ENCODE data around the gene TLCD1.
"Not testable (repeated sequence)": the region's sequence is repeated elsewhere in the genome, so short reads cannot be mapped to it uniquely, and the experiment has no call there.

Gene TLCD1

GRCh38 chr17:28746611-28747050 lies 20.6 kb upstream of the TLCD1 start:
- no peak for DNase-seq

DNA sequence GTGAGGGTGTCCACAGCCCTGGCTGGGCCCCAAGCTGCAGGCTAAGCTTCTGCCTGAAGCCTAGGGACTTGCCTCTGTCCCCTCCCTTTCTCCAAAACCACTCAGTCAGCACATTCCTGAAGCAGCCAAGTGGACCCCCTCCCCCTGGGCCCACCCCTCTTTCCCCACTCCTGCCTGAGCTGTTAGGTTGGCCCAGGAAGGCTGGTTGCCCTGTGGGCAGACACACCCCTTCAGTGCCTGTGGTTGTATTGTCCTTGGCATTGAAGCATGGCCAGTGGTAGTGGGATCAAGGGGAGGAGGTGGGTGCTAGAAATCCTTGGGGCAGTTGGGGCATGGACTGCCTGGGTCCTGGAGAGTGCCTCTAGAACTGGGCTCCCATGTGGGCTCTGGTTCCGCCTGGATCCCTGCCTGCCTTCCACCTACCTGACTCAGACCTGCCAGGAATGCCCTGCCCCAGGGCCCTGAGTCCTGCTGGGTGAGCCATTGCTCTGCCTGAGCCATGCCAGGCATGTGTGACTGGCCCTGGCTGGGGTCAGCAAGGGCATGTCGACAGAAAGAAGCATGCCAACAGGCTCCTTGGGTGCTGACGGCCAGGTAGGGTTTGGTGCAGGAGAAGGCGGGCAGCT lies 19.9 kb upstream of the TLCD1 start:
- no peak for DNase-seq

DNA sequence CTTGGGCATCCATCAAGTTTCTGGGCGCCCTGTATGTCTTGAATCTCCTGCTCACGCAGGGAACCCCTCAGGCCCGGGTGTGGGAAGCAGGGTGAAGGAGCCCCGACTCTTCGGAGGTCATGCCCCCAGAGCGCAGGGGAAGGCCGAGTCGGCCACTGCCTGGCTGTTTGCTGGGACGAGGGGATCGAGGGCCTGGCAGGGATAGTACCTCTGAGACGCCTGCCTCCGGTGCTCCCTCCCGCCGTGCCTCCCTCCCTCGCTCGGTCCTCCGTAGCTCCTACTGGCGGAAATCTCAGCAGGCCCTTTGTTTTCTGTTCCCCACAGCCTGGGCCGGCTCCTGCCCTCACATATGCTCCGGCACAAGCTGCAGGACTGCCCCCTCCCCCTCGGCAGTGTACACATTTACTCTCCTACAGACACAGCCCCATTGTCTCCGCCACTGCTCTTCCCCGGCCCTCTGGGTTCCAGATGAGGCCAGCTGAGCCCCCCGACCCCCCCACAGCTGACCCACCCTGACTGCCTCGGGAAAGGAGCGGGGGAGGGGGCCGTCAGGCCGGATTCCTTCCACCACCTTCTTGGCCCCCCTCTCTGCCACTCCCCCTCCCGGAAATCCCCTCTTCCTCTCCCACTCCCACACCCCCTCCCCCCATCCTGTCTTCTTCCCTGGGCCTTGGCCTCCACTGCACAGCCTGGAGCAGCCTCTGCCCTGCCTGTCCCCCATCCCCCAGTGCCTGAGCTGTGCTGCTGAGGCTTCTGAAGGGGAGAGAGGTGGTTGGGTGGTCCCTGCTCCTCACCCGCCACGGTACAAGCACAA lies 19.1 kb upstream of the TLCD1 start:
- DNase-seq: peak; percentile 24 to 51

GRCh38 chr17:28744104-28744971 lies 18.3 kb upstream of the TLCD1 start:
- DNase-seq: peak; percentile 66 to 81

GRCh38 chr17:28743243-28744103 lies 17.4 kb upstream of the TLCD1 start, which contains the start of gene TRAF4:
TSS of gene TRAF4 (plus strand) at chr17:28744011. CDS start at chr17:28744113, 102 bp downstream.
- peak; percentile 77 to 82 for DNase-seq

DNA sequence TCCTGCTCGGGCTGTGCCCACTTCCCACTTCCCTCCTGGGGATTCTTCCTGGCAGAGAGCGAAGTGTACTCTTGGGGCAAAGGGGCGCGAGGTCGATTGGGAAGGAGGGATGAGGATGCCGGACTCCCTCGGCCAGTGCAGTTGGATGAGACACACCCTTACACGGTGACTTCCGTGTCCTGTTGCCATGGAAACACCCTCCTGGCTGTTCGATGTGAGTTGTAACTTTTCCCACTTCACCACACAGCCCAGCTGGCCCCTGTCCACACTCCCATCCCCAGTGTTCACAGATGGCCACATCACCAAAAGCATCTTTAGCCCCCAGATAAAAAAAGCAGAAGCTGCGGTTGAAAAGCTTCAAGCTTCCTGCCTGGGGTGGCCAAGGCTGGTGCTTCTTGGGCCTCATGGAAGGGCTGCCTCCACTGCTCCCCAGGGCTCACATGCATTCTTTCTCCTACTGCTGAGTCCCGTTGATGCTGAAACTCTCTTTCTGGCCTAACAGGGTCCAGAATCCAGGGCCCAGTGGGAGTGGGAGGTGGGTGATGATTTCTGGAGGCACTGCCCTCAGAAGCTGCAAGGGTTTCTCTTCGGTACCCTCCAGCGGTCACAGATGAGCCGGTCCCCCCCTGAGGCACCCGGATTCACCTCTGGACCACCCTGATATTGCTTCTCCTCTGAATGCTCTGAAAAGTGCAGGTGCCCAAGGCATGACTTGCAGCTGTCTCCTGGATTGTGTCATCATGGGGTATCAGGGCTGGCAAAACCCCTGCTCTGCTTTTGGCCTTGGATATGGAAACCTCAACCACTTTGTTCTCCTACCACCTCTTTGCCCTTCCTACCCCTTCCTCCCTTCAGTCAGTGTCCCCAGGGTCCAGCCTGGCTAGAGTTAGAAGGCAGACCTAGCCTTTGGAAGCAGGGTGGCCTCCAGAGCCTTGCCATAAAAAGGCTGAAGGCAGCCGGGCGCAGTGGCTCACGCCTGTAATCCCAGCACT lies 15.6 kb upstream of the TLCD1 start:
- DNase-seq: peak in 1 of 2 donors; percentile 46

- no peak for DNase-seq
Observed at GRCh38 chr17:28740406-28741357, 14.6 kb upstream of the TLCD1 start.

- peak; percentile 65 to 82 for DNase-seq
Observed at GRCh38 chr17:28738680-28739384, 12.8 kb upstream of the TLCD1 start.

DNA sequence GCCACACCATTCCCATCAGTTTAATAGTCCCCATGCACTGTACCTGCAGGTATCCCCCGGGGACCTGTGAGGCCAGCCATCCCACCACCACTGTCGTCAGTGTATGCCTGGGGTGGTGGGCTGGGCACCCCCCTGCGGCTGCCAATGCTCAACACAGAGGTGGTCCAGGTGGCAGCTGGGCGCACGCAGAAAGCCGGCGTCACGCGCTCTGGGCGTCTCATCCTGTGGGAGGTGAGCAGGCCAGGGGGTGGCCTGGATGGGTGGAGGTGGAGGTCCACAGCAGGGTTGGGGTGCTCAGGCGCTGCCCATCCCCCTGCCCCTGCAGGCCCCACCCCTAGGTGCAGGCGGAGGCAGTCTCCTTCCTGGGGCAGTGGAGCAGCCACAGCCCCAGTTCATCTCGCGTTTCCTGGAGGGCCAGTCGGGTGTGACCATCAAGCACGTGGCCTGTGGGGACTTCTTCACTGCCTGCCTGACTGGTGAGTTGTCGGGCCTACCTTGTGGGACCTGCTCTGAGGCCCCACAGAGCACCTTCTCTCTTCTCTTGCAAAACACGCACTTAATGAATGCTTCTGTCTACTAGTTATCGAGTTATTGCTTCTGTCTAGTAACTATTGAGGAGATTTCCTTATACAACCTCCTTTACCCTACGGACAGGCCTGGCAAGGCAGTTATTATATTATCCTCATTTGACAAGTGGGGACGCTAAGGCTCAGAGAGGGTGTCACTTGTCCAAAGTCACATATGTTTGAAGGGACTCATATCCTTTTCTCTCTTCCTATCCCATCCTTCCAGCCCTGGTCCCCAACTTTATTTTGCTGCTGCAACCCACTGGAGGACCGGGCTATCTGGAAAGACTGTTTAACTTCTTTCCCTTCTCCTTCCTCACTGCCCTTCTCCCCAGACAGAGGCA lies 12.0 kb upstream of the TLCD1 start:
- DNase-seq: peak in 1 of 2 donors; percentile 77

DNA sequence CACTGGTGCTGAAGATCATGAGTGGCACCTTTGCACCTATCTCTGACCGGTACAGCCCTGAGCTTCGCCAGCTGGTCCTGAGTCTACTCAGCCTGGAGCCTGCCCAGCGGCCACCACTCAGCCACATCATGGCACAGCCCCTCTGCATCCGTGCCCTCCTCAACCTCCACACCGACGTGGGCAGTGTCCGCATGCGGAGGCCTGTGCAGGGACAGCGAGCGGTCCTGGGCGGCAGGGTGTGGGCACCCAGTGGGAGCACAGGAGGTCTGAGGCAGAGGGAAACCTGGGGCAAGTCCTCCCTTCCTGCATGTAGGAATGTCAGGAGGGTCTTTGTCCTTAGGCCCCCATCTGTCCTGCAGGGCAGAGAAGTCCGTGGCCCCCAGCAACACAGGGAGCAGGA lies 11.3 kb upstream of the TLCD1 start:
- DNase-seq: no peak

DNA sequence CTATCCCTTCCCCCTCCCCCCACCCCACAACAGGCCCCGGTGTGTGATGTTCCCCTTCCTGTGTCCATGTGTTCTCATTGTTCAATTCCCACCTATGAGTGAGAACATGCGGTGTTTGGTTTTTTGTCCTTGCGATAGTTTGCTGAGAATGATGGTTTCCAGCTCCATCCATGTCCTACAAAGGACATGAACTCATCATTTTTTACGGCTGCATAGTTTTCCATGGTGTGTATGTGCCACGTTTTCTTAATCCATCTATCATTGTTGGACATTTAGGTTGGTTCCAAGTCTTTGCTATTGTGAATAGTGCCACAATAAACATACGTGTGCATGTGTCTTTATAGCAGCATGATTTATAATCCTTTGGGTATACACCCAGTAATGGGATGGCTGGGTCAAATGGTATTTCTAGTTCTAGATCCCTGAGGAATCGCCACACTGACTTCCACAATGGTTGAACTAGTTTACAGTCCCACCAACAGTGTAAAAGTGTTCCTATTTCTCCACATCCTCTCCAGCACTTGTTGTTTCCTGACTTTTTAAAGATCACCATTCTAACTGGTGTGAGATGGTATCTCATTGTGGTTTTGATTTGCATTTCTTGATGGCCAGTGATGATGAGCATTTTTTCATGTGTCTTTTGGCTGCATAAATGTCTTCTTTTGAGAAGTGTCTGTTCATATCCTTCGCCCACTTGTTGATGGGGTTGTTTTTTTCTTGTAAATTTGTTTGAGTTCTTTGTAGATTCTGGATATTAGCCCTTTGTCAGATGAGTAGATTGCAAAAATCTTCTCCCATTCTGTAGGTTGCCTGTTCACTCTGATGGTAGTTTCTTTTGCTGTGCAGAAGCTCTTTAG lies 10.1 kb upstream of the TLCD1 start:
- DNase-seq: not testable (repeated sequence)

DNA sequence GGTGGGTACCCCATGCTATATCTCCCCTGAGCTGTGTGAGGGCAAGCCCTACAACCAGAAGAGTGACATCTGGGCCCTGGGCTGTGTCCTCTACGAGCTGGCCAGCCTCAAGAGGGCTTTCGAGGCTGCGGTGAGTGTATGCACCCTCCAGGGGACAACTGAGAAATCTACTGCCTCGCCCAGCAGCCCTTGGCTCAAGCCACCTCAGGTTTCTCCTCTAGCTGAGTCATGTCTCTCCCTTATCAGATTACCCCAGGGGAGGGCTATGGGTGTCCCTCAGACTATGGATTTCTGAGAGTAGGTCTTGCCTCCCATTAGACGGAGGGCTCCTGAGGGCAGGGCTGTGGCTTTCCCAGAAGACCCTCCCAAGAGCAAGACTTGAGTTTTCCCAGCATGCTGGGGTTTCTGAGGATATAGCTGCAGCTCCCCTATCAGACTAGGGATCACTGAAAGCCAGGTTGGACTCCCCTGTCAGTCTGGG lies 9.2 kb upstream of the TLCD1 start:
- no peak for DNase-seq

DNA sequence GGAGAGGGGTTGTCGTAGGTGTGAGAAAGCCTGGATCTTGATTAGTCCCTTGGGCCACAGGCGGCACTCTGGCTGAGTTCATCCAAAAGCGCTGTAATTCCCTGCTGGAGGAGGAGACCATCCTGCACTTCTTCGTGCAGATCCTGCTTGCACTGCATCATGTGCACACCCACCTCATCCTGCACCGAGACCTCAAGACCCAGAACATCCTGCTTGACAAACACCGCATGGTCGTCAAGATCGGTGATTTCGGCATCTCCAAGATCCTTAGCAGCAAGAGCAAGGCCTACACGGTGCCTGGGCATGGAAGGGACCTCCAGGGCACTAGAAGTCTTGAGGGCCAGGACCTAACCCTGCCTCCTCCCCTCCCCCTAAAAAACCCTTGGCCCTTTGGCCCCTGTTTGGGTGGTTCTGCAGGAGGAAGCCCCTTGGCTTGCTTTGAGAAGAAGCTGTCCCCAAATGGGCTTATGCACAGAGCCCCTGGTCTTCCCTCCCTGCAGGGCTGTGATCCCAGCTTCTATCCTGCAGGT lies 8.7 kb upstream of the TLCD1 start:
- no peak for DNase-seq

- DNase-seq: no peak
Observed at GRCh38 chr17:28733346-28733745, 7.3 kb upstream of the TLCD1 start.

DNA sequence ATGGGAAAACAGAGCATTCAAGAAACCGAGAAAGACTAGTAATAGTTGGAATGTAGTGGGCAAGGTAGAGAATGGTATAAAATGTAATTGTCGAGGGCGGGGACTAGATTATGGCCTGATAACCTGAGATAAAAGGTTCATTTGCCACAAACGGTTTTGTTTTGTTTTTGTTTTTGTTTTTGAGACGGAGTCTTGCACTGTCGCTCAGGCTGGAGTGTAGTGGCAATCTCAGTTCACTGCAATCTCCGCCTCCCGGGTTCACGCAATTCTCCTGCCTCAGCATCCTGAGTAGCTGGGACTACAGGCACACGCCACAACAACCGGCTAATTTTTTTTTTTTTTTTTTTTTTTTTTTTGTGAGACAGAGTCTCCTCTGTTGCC lies 3.9 kb upstream of the TLCD1 start:
- no peak for DNase-seq

DNA sequence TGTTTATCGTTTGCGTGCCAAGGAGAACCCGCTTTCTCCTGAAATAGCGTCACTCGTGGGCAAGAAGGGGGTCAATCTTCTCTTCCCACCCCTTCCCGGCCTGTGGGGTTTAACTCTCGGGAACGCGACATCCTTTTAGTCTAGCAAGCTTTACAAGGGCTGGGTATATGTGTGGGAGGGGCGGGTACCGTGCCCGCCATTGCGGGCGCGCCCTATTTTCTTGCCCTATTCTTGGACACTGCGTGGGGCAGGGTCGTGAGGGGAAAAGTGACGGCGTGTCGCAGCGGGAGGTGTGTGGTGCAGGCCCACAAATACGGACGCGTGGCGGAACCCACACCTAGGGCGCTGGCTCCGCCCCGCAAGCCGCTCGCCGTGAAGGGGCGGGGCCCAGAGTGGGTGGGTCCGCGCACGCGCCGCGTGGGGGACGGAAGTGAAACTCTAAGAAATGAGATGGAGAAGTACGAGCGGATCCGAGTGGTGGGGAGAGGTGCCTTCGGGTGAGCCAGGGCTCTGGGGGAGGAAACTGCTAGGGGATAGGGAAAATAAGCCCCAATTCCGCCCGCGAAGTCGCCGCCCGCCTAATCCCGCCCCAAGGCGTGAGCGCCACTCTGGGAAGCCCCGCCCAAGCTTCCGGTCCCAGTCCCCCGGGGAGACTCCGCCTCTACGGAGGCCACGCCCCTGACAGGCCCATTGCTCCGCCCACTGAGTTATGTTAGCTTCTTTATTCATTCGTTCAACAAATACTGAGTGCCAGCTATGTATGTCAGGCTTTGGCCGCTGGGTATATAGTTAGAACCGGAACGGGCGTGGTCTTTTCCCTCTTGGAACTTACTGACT lies 2.5 kb upstream of the TLCD1 start, which contains the start of gene NEK8:
NEK8 (plus strand) TSS at position 425 of the 837 bp plus-strand sequence; CDS start at position 451, 26 bp downstream.
- DNase-seq: peak; percentile 95 to 97
